HCT116 (cell line): ENCODE measurements around the gene NARS2. TPM values are rescaled to one million over a fixed set of nuclear protein-coding genes. Genes with fewer than 3 reads are reported as not detected.

Experiments
- ATAC-seq: fragments of 200-7000 bp; cut with Tn5 transposase; 2 replicates; pipeline ENCODE4 v1.9.1; 2020; ENCODE audit warnings: mild to moderate bottlenecking, moderate library complexity
- Bru-seq: library from RNA; stranded (reverse); fragments of 400-500 nt; gene quantifications from one replicate; lab custom pipeline; 2021; lab: Mats Ljungman, UMichigan
- BruChase-seq, 2 experiments: library from RNA; stranded (reverse); fragments of 400-500 nt; gene quantifications; one replicate each; lab custom pipeline; 2021; lab: Mats Ljungman, UMichigan
- BruUV-seq: library from RNA; stranded (reverse); fragments of 400-500 nt; replicated peaks from 2 replicates; lab custom pipeline; 2021; lab: Mats Ljungman, UMichigan
- CTCF ChIA-PET: fragments of 300-600 bp; sonication (Branson Sonifier 250); formaldehyde crosslinking; loops from one replicate; lab custom pipeline; 2021; ENCODE audit warnings: antibody characterized with exemption; lab: Charles Lee
- POLR2A ChIA-PET: fragments of 300-600, 350-600 bp; sonication (Branson Sonifier 250); formaldehyde crosslinking; loops from one replicate; lab custom pipeline; 2021; ENCODE audit warnings: antibody characterized with exemption; lab: Charles Lee
- RAD21 ChIA-PET, 2 experiments: fragments of 300-600 bp; sonication (Branson Sonifier 250); formaldehyde crosslinking; loops; one replicate each; lab custom pipeline; 2023; ENCODE audit warnings: low total read pairs in 2 of 2; ENCODE audit not compliant: uncharacterized antibody in 2 of 2, unreplicated experiment in 2 of 2, low non-redundant PET in 1 of 2; lab: Charles Lee
- DNase-seq: peaks from one replicate; pipeline ENCODE4 v3.0.0-alpha.2; 2010; ENCODE audit warnings: low read depth, low spot score
- H2AFZ ChIP-seq: fragments of 200-600 bp; shearing (Covaris generic), sonication (generic); 2 replicates; pipeline ENCODE4 v1.6.1; 2017; ENCODE audit warnings: low read depth, mixed run types, mixed read lengths, antibody characterized with exemption, low read length; ENCODE audit not compliant: poor library complexity, severe bottlenecking
- H3K27ac ChIP-seq: 2 replicates; pipeline ENCODE4 v1.5.1; 2012; ENCODE audit warnings: low read depth, low read length
- H3K27me3 ChIP-seq: fragments of 200-600 bp; sonication (generic); 2 replicates; pipeline ENCODE4 v1.6.1; 2016; ENCODE audit warnings: mixed run types, low read length, mixed read lengths; ENCODE audit not compliant: insufficient read depth
- H3K36me3 ChIP-seq, 2 experiments: fragments of 200-500 bp in 1 of 2; fragments of 200-600 bp in 1 of 2; sonication (Bioruptor generic) in 1 of 2; sonication (generic) in 1 of 2; 2 replicates each; pipeline versions ENCODE4 v1.5.1 to v1.6.1; 2014 to 2016; ENCODE audit warnings: low read length in 2 of 2, inconsistent platforms in 1 of 2, mixed read lengths in 1 of 2, mixed run types in 1 of 2; ENCODE audit not compliant: insufficient read depth in 2 of 2, control insufficient read depth in 1 of 2
- H3K4me1 ChIP-seq, 2 experiments: fragments of 200-600 bp in 1 of 2; sonication (generic) in 1 of 2; 2 replicates each; pipeline versions ENCODE4 v1.5.1 to v1.6.1; 2012 to 2017; ENCODE audit warnings: low read length in 2 of 2, inconsistent platforms in 1 of 2, mild to moderate bottlenecking in 1 of 2, mixed read lengths in 1 of 2, mixed run types in 1 of 2, moderate library complexity in 1 of 2; ENCODE audit not compliant: insufficient read depth in 2 of 2, control insufficient read depth in 1 of 2
- H3K4me2 ChIP-seq: fragments of 200-600 bp; sonication (generic); 2 replicates; pipeline ENCODE4 v1.6.1; 2017; ENCODE audit warnings: mixed run types, low read length, mixed read lengths
- H3K4me3 ChIP-seq, 2 experiments: fragments of 200-600 bp in 1 of 2; sonication (generic) in 1 of 2; replicated peaks in 1 of 2; 2 replicates each; pipeline ENCODE4 v1.5.1; 2011 to 2016; ENCODE audit warnings: low read length in 2 of 2, control low read depth in 1 of 2, low read depth in 1 of 2, mild to moderate bottlenecking in 1 of 2, mixed read lengths in 1 of 2, mixed run types in 1 of 2
- H3K79me2 ChIP-seq: fragments of 200-600 bp; sonication (generic); 2 replicates; pipeline ENCODE4 v1.6.1; 2017; ENCODE audit warnings: mild to moderate bottlenecking, mixed run types, low read length, moderate library complexity, mixed read lengths; ENCODE audit not compliant: insufficient read depth
- H3K9ac ChIP-seq: fragments of 200-600 bp; sonication (generic); 2 replicates; pipeline ENCODE4 v1.6.1; 2016; ENCODE audit warnings: low read length, mixed read lengths
- H3K9me2 ChIP-seq: fragments of 200-600 bp; sonication (generic), shearing (Covaris generic); 2 replicates; pipeline ENCODE4 v1.6.1; 2017; ENCODE audit warnings: mixed run types, mild to moderate bottlenecking, moderate library complexity; ENCODE audit not compliant: insufficient read depth
- H3K9me3 ChIP-seq, 2 experiments: fragments of 200-500 bp in 1 of 2; fragments of 200-600 bp in 1 of 2; sonication (Bioruptor generic) in 1 of 2; sonication (generic) in 1 of 2; 2 replicates each; pipeline ENCODE4 v1.6.1; 2014 to 2017; ENCODE audit warnings: low read length in 2 of 2, mixed read lengths in 2 of 2, inconsistent platforms in 1 of 2, low read depth in 1 of 2, mild to moderate bottlenecking in 1 of 2, mixed run types in 1 of 2, moderate library complexity in 1 of 2; ENCODE audit not compliant: control insufficient read depth in 1 of 2, insufficient read depth in 1 of 2
- H4K20me1 ChIP-seq: fragments of 200-600 bp; sonication (generic), shearing (Covaris generic); 2 replicates; pipeline ENCODE4 v1.6.1; 2017; ENCODE audit warnings: mixed run types, mild to moderate bottlenecking, moderate library complexity; ENCODE audit not compliant: insufficient read depth
- EGR1 ChIP-seq: IDR thresholded peaks from 2 replicates; pipeline ENCODE4 v1.6.1; 2012; ENCODE audit warnings: low read depth
- ELF1 ChIP-seq: IDR thresholded peaks from 2 replicates; pipeline ENCODE4 v1.6.1; 2012; ENCODE audit warnings: low read depth, borderline replicate concordance
- EZH2 ChIP-seq: fragments of 200-600 bp; sonication (generic); IDR thresholded peaks from 2 replicates; pipeline ENCODE4 v1.6.1; 2017; ENCODE audit warnings: antibody characterized with exemption, mixed run types
- JUND ChIP-seq: IDR thresholded peaks from 2 replicates; pipeline ENCODE4 v1.6.1; 2012
- POLR2A ChIP-seq: IDR thresholded peaks from 2 replicates; pipeline ENCODE4 v1.7.0; 2011; ENCODE audit warnings: borderline replicate concordance; ENCODE audit not compliant: insufficient read depth, insufficient read length; ENCODE audit errors: extremely low read depth
- RAD21 ChIP-seq: IDR thresholded peaks from 2 replicates; pipeline ENCODE4 v1.6.1; 2012; ENCODE audit warnings: low read depth, mild to moderate bottlenecking
- SRF ChIP-seq: IDR thresholded peaks from 2 replicates; pipeline ENCODE4 v1.6.1; 2012; ENCODE audit warnings: low read depth
- TCF7L2 ChIP-seq: IDR thresholded peaks from 2 replicates; pipeline ENCODE4 v1.7.0; 2011; ENCODE audit warnings: borderline replicate concordance, inconsistent platforms; ENCODE audit not compliant: insufficient read depth, insufficient read length; ENCODE audit errors: extremely low read depth
- YY1 ChIP-seq: IDR thresholded peaks from 2 replicates; pipeline ENCODE4 v1.6.1; 2011; ENCODE audit warnings: low read length, low read depth, moderate library complexity, mild to moderate bottlenecking; ENCODE audit not compliant: insufficient replicate concordance; ENCODE audit errors: extremely low read depth
- ZNF274 ChIP-seq: fragments of 200-500 bp; sonication (Bioruptor generic); IDR thresholded peaks from 2 replicates; pipeline ENCODE4 v1.6.1; 2014; ENCODE audit warnings: mild to moderate bottlenecking, low read depth, low read length, inconsistent platforms
- intact Hi-C: fragments of 100-400 bp; cut with micrococcal nuclease; formaldehyde crosslinking; loops from 2 replicates; pipeline ENCODE4 v1.10.0; 2022
- long read RNA-seq: library from polyadenylated mRNA; unstranded; transcript quantifications from one replicate; pipeline ENCODE4 v2.0.0, GENCODE V29; 2021; ENCODE audit not compliant: unreplicated experiment
- polyA plus RNA-seq: library from polyadenylated mRNA; unstranded; fragments of >200 nt; gene quantifications from 2 replicates; pipeline ENCODE4 v1.2.1, GENCODE V29; 2012; ENCODE audit warnings: missing spikeins
- total RNA-seq: library from RNA; stranded (reverse); gene quantifications from one replicate; pipeline ENCODE4 v1.2.1, GENCODE V29; 2021; ENCODE audit not compliant: unreplicated experiment
- TF ChIP-seq, protein P1 (sequence below): IDR thresholded peaks from 2 replicates; pipeline ENCODE4 v1.6.1; 2012
- TF ChIP-seq, protein P2 (sequence below): IDR thresholded peaks from 2 replicates; pipeline ENCODE4 v1.6.1; 2012
- TF ChIP-seq, protein P3 (sequence below): IDR thresholded peaks from 2 replicates; pipeline ENCODE4 v1.6.1; 2011; ENCODE audit warnings: mild to moderate bottlenecking, low read length, moderate library complexity; ENCODE audit not compliant: insufficient replicate concordance; ENCODE audit errors: extremely low read depth
- TF ChIP-seq, protein P4 (sequence below), 3 experiments: fragments of 200-600 bp in 1 of 3; sonication (generic) in 1 of 3; IDR thresholded peaks in 2 of 3; conservative IDR thresholded peaks in 1 of 3; 2 replicates each; pipeline ENCODE4 v1.5.1; 2012 to 2017; ENCODE audit warnings: low read depth in 2 of 3, low read length in 2 of 3, antibody characterized with exemption in 1 of 3, borderline replicate concordance in 1 of 3, control low read depth in 1 of 3, mild to moderate bottlenecking in 1 of 3, mixed read lengths in 1 of 3, mixed run types in 1 of 3, moderate library complexity in 1 of 3; ENCODE audit not compliant: insufficient read depth in 1 of 3

The NARS2 gene, protein sequence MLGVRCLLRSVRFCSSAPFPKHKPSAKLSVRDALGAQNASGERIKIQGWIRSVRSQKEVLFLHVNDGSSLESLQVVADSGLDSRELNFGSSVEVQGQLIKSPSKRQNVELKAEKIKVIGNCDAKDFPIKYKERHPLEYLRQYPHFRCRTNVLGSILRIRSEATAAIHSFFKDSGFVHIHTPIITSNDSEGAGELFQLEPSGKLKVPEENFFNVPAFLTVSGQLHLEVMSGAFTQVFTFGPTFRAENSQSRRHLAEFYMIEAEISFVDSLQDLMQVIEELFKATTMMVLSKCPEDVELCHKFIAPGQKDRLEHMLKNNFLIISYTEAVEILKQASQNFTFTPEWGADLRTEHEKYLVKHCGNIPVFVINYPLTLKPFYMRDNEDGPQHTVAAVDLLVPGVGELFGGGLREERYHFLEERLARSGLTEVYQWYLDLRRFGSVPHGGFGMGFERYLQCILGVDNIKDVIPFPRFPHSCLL
- 26.0 TPM for total RNA-seq
- polyA plus RNA-seq = 9.4 and 11.6 TPM in 2 replicates
- Bru-seq, nascent RNA = percentile 77 among the genes with signal in this experiment
- percentile 62 among the genes with signal in this experiment for BruChase-seq, experiment 1, labeled RNA remaining after a 6-hour chase
- percentile 63 among the genes with signal in this experiment for BruChase-seq, experiment 2, labeled RNA remaining after a 2-hour chase
- long read RNA-seq, transcript NARS2-201 (14 exons, 2,519 nt) = major isoform, 58 of 105 reads
- long read RNA-seq, partial matches to known transcripts = 10 of 105 reads
- long read RNA-seq, other reads (novel, unspliced or antisense) = 37 of 105 reads

DNA sequence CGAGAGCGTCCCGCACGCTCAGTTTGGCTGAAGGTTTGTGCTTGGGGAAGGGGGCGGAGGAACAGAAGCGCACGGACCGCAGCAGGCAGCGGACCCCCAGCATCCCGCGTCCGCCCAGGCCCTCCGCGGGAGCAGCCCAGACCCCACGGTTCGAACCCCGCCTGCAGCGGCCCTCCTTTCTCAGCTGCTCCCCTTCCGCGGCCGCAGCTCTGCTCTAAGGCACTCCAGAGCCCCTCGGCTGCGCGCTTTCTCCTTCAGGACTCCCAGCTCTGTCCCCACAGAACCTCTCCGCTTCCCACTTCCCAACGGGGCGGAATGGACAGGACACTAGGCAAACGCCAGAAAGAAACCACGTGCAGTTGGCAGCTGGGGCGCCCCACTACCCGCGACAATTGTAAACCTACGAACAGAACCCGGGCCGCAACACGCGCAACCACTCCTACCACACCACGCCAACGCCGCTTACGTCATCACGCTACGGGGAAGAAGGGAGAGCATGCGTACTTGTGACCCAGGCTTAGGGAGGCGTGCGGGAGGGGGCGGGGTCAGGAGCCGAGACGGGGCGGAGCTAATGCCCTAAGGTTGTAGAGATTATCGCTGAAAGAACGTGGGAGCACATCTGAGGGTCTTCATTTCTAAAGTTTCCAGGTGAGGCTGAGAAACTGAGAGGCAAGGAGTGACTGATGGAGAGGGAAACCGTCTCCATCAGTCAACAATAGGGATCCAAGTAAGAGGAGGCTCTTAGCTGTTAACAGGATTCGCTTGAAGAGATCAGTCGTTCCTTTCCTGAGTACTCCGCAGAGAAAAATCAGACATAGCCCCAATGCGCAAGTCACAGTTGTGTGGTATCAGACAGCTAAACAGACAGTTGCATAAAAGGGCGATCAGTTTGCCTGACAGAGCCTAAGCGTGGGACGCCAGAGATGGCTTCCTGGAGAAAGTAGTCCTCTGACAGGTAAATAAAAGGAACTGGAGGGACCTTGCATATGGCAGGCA is at the start of gene NARS2:
Gene NARS2 (minus strand): TSS at position 479 of the 996 bp plus-strand sequence. CDS start 376 bp downstream, at position 103.
- no peaks in the 10 kb centered on the region for H3K9me3 ChIP-seq
- BruUV-seq = TSS peak; percentile 77
- H2AFZ ChIP-seq = peak within 1 kb of the TSS; percentile 98
- peak within 1 kb of the TSS; percentile 90 for H3K9ac ChIP-seq
- peaks cover 7 to 12% of the 10 kb centered on the region in 2 experiments; a peak in 3 of 4 replicates for H3K36me3 ChIP-seq
- no peaks in the 10 kb centered on the region for H4K20me1 ChIP-seq
- H3K27me3 ChIP-seq = no peaks in the 10 kb centered on the region
- peaks cover 0 to 12% of the 10 kb centered on the region in 2 experiments; a peak in 1 of 4 replicates for H3K4me1 ChIP-seq
- ChIA-PET CTCF (interaction anchor here (1.4 to 3.7 kb wide), 2 partner anchors 10 to 141 kb away, joined by 3 to 29 read pairs; no protein-coding TSS in a partner anchor), RAD21 (no interaction called here), POLR2A (interaction anchor here (1.6 kb wide), 1 partner anchor 11 kb away, joined by 5 read pairs; no protein-coding TSS in a partner anchor)
- no peaks in the 10 kb centered on the region for H3K9me2 ChIP-seq
- peak within 1 kb of the TSS; percentile 79 for H3K4me2 ChIP-seq
- DNase-seq = peak; percentile 95
- intact Hi-C loops = no loop called here
- peak within 1 kb of the TSS; percentile 62 for H3K27ac ChIP-seq
- peaks cover 34% of the 10 kb centered on the region for H3K79me2 ChIP-seq
- peak within 1 kb of the TSS; percentile 88 to 92 for H3K4me3 ChIP-seq
- peak; percentile 98 for ATAC-seq
- TF ChIP-seq, protein P1, sequence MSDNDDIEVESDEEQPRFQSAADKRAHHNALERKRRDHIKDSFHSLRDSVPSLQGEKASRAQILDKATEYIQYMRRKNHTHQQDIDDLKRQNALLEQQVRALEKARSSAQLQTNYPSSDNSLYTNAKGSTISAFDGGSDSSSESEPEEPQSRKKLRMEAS = peak; percentile 99
- TF ChIP-seq TCF7L2 = no peak
- no peak for TF ChIP-seq JUND
- TF ChIP-seq, protein P2, sequence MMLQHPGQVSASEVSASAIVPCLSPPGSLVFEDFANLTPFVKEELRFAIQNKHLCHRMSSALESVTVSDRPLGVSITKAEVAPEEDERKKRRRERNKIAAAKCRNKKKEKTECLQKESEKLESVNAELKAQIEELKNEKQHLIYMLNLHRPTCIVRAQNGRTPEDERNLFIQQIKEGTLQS = no peak
- no peak for TF ChIP-seq ELF1
- TF ChIP-seq RAD21 = no peak
- peak; percentile 64 for TF ChIP-seq EGR1
- TF ChIP-seq POLR2A = peak; percentile 90
- peak; percentile 5 for TF ChIP-seq YY1
- no peak for TF ChIP-seq EZH2
- TF ChIP-seq, protein P3, sequence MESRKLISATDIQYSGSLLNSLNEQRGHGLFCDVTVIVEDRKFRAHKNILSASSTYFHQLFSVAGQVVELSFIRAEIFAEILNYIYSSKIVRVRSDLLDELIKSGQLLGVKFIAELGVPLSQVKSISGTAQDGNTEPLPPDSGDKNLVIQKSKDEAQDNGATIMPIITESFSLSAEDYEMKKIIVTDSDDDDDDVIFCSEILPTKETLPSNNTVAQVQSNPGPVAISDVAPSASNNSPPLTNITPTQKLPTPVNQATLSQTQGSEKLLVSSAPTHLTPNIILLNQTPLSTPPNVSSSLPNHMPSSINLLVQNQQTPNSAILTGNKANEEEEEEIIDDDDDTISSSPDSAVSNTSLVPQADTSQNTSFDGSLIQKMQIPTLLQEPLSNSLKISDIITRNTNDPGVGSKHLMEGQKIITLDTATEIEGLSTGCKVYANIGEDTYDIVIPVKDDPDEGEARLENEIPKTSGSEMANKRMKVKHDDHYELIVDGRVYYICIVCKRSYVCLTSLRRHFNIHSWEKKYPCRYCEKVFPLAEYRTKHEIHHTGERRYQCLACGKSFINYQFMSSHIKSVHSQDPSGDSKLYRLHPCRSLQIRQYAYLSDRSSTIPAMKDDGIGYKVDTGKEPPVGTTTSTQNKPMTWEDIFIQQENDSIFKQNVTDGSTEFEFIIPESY = no peak
- no peak for TF ChIP-seq SRF
- TF ChIP-seq, protein P4, sequence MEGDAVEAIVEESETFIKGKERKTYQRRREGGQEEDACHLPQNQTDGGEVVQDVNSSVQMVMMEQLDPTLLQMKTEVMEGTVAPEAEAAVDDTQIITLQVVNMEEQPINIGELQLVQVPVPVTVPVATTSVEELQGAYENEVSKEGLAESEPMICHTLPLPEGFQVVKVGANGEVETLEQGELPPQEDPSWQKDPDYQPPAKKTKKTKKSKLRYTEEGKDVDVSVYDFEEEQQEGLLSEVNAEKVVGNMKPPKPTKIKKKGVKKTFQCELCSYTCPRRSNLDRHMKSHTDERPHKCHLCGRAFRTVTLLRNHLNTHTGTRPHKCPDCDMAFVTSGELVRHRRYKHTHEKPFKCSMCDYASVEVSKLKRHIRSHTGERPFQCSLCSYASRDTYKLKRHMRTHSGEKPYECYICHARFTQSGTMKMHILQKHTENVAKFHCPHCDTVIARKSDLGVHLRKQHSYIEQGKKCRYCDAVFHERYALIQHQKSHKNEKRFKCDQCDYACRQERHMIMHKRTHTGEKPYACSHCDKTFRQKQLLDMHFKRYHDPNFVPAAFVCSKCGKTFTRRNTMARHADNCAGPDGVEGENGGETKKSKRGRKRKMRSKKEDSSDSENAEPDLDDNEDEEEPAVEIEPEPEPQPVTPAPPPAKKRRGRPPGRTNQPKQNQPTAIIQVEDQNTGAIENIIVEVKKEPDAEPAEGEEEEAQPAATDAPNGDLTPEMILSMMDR (IDR thresholded peaks at IDR 0.05 in 2 of 3, conservative IDR thresholded peaks at IDR 0.05 in 1 of 3; ENCODE audit: borderline replicate concordance in 1 of 3, insufficient read depth in 1 of 3, low read depth in 2 of 3, low read length in 2 of 3) = no peak
- no peak for TF ChIP-seq ZNF274
